Gastroesophageal sphincter (tissue), 4 donors: ENCODE results near the gene CALCA. TPM values are rescaled to one million over a fixed set of nuclear protein-coding genes. Genes with fewer than 3 reads are reported as not detected.

ENCODE experiments used
- ATAC-seq: fragments of 150-250 bp; one replicate; pipeline ENCODE4 v1.9.1; 2016; ENCODE audit warnings: mild to moderate bottlenecking, moderate library complexity
- H3K27ac ChIP-seq, 4 donors: fragments of 200-600 bp; sonication (generic) in 3 of 4; 1 replicate in 3 of 4; 2 replicates in 1 of 4; pipeline ENCODE4 v1.5.1; 2016 to 2019
- H3K27me3 ChIP-seq: fragments of 200-600 bp; sonication (generic); one replicate; pipeline ENCODE4 v1.5.1; 2019
- H3K36me3 ChIP-seq, 2 donors: fragments of 200-600 bp; sonication (generic); one replicate each; pipeline ENCODE4 v1.5.1; 2019; ENCODE audit warnings: control low read depth in 1 of 2
- H3K4me1 ChIP-seq, 3 donors: fragments of 200-600 bp; sonication (generic); 1 replicate in 2 of 3; 2 replicates in 1 of 3; pipeline ENCODE4 v1.5.1; 2016 to 2019; ENCODE audit warnings: control low read depth in 2 of 3
- H3K4me3 ChIP-seq, 2 donors: fragments of 200-600 bp; sonication (generic); one replicate each; pipeline ENCODE4 v1.5.1; 2019; ENCODE audit warnings: mild to moderate bottlenecking in 1 of 2, moderate library complexity in 1 of 2
- H3K9me3 ChIP-seq, 3 donors: fragments of 200-600 bp; sonication (generic); one replicate each; pipeline ENCODE4 v1.5.1; 2017 to 2019; ENCODE audit warnings: control low read depth in 2 of 3
- CTCF ChIP-seq, 4 experiments: fragments of 200-600 bp in 2 of 4; fragments of 450-650 bp in 2 of 4; sonication (generic) in 1 of 4; IDR thresholded peaks; one replicate each; pipeline ENCODE4 v1.5.1; 2017 to 2019; ENCODE audit warnings: antibody characterized with exemption in 4 of 4, mild to moderate bottlenecking in 2 of 4, moderate library complexity in 2 of 4
- EP300 ChIP-seq: sonication (generic); formaldehyde crosslinking; IDR thresholded peaks from one replicate; pipeline ENCODE4 v1.6.1; 2017; ENCODE audit warnings: antibody characterized with exemption, mild to moderate bottlenecking
- POLR2A ChIP-seq, 2 donors: fragments of 450-650 bp; IDR thresholded peaks; one replicate each; pipeline ENCODE4 v1.6.1; 2017; ENCODE audit warnings: antibody characterized with exemption in 2 of 2, mild to moderate bottlenecking in 2 of 2, moderate library complexity in 1 of 2
- POLR2AphosphoS5 ChIP-seq: sonication (generic); formaldehyde crosslinking; IDR thresholded peaks from one replicate; pipeline ENCODE4 v1.6.1; 2017; ENCODE audit warnings: antibody characterized with exemption
- WGBS, 2 donors: methylation state at CpG; one replicate each; pipeline ENCODE4 v1.1.5; 2018; ENCODE audit warnings: low coverage in 1 of 2; 5-methylcytosine and 5-hydroxymethylcytosine counted together
- total RNA-seq, 4 donors: library from RNA; depleted of rRNA; stranded (reverse); fragments of >200 nt; gene quantifications; one replicate each; pipeline ENCODE4 v1.1.0, GENCODE V29; 2016

The CALCA gene
- total RNA-seq, 4 donors from 2014 or later, result not detected

GRCh38 chr11:14974515-14975251 is 2.5 kb upstream of the CALCA start:
- TF ChIP-seq POLR2AphosphoS5, result no peak
- TF ChIP-seq CTCF (IDR thresholded peaks at IDR 0.05), result peak in 1 of 4 experiments; percentile 43
- 4 to 10% methylated on average over 14 to 17 of the region's 27 CpGs for whole genome bisulfite sequencing, 2 donors
- no peaks in the 10 kb centered on the region for H3K9me3 ChIP-seq
- H3K27ac ChIP-seq, result no peak overlapping the region
- H3K36me3 ChIP-seq, result no peaks in the 10 kb centered on the region
- peak overlapping the region in 1 of 2 donors; percentile 35 for H3K4me3 ChIP-seq
- peak; percentile 8 for ATAC-seq
- H3K27me3 ChIP-seq, result peaks cover 84% of the 10 kb centered on the region
- H3K4me1 ChIP-seq, result peaks cover 0 to 37% (median 20%) of the 10 kb centered on the region in 3 donors

- no peaks in the 10 kb centered on the region for H3K9me3 ChIP-seq
- peaks cover 92% of the 10 kb centered on the region for H3K27me3 ChIP-seq
- H3K27ac ChIP-seq, result no peak overlapping the region
- ATAC-seq, result peak; percentile 11
- peaks cover 0 to 37% (median 20%) of the 10 kb centered on the region in 3 donors for H3K4me1 ChIP-seq
- peak overlapping the region in 1 of 2 donors; percentile 35 for H3K4me3 ChIP-seq
- 0 to 2% methylated on average over 3 to 11 of the region's 64 CpGs for WGBS, 2 donors
- no peaks in the 10 kb centered on the region for H3K36me3 ChIP-seq
- TF ChIP-seq POLR2AphosphoS5 (no peak), CTCF (IDR thresholded peaks at IDR 0.05) (no peak), POLR2A (IDR thresholded peaks at IDR 0.05) (no peak), EP300 (no peak)
Measured at GRCh38 chr11:14973621-14974514, 1.7 kb upstream of the CALCA start.

- ATAC-seq, result no peak
Measured at GRCh38 chr11:14972581-14973495, 687 bp upstream of the CALCA start.

GRCh38 chr11:14969901-14970323 is 2.2 kb downstream of the CALCA start:
- 0% methylated on average over 4 of the region's 7 CpGs; no CpG with 5 or more reads in 1 of the 2 donors for WGBS, 2 donors
- no peak overlapping the region for H3K4me3 ChIP-seq
- H3K36me3 ChIP-seq, result no peaks in the 10 kb centered on the region
- peaks cover 75% of the 10 kb centered on the region for H3K27me3 ChIP-seq
- TF ChIP-seq POLR2AphosphoS5 (no peak), CTCF (IDR thresholded peaks at IDR 0.05) (peak in 1 of 4 experiments; percentile 14)
- H3K27ac ChIP-seq, result no peak overlapping the region
- peaks cover 0 to 32% (median 18%) of the 10 kb centered on the region in 3 donors for H3K4me1 ChIP-seq
- no peak for ATAC-seq
- no peaks in the 10 kb centered on the region for H3K9me3 ChIP-seq

More at GRCh38 chr11:14972581-14973495, 687 bp upstream of the CALCA start:
- H3K9me3 ChIP-seq, result no peaks in the 10 kb centered on the region
- H3K27ac ChIP-seq, result no peak overlapping the region
- H3K4me3 ChIP-seq, result no peak overlapping the region
- peaks cover 98% of the 10 kb centered on the region for H3K27me3 ChIP-seq
- no peak for TF ChIP-seq POLR2A (IDR thresholded peaks at IDR 0.05)
- no peaks in the 10 kb centered on the region for H3K36me3 ChIP-seq
- peaks cover 0 to 37% (median 20%) of the 10 kb centered on the region in 3 donors for H3K4me1 ChIP-seq
- 0 to 11% methylated on average over 1 to 15 of the region's 22 CpGs for WGBS, 2 donors
